Astrocyte (in vitro differentiated cells and primary cell): ENCODE data around the gene CNTN5. TPM values are rescaled to one million over a fixed set of nuclear protein-coding genes. Genes with fewer than 3 reads are reported as not detected.

Source experiments
- DNase-seq: peaks from one replicate; pipeline ENCODE4 v3.0.0-alpha.2; 2010; ENCODE audit warnings: low read depth
- FAIRE-seq: peaks from 2 replicates; lab custom pipeline; 2011; peaks lifted over from hg19 to GRCh38; lab: Jason Lieb, UNC
- H2AFZ ChIP-seq: 2 replicates; pipeline ENCODE4 v1.6.0; 2012; ENCODE audit warnings: low read depth, low read length, inconsistent platforms
- H3K27ac ChIP-seq: 2 replicates; pipeline ENCODE4 v1.5.1; 2011; ENCODE audit warnings: low read depth, low read length, inconsistent platforms
- H3K27me3 ChIP-seq: 2 replicates; pipeline ENCODE4 v1.6.0; 2011; ENCODE audit warnings: low read length, inconsistent platforms; ENCODE audit not compliant: insufficient read depth
- H3K36me3 ChIP-seq: 2 replicates; pipeline ENCODE4 v1.5.1; 2011; ENCODE audit warnings: low read length, inconsistent platforms; ENCODE audit not compliant: insufficient read depth
- H3K4me1 ChIP-seq: 2 replicates; pipeline ENCODE4 v1.5.1; 2011; ENCODE audit warnings: low read length, inconsistent platforms; ENCODE audit not compliant: insufficient read depth
- H3K4me2 ChIP-seq: 2 replicates; pipeline ENCODE4 v1.6.0; 2012; ENCODE audit warnings: low read length, inconsistent platforms
- H3K4me3 ChIP-seq: 2 replicates; pipeline ENCODE4 v1.5.1; 2011; ENCODE audit warnings: low read depth, mild to moderate bottlenecking, low read length, inconsistent platforms; ENCODE audit not compliant: insufficient read depth
- H3K79me2 ChIP-seq: 2 replicates; pipeline ENCODE4 v1.6.0; 2012; ENCODE audit warnings: mild to moderate bottlenecking, low read length, inconsistent platforms; ENCODE audit not compliant: insufficient read depth
- H3K9ac ChIP-seq: 2 replicates; pipeline ENCODE4 v1.6.0; 2012; ENCODE audit warnings: mild to moderate bottlenecking, low read length, inconsistent platforms
- H3K9me3 ChIP-seq: 2 replicates; pipeline ENCODE4 v1.5.1; 2012; ENCODE audit warnings: low read depth, mild to moderate bottlenecking, low read length, inconsistent platforms; ENCODE audit not compliant: insufficient read depth
- H4K20me1 ChIP-seq: 2 replicates; pipeline ENCODE4 v1.6.0; 2012; ENCODE audit warnings: low read length, inconsistent platforms; ENCODE audit not compliant: insufficient read depth
- H3K27ac Mint-ChIP-seq: one replicate; pipeline ENCODE4 v1.8.0; 2021; ENCODE audit warnings: mild to moderate bottlenecking, mixed read lengths; ENCODE audit not compliant: unreplicated experiment
- H3K27me3 Mint-ChIP-seq: one replicate; pipeline ENCODE4 v1.8.0; 2021; ENCODE audit warnings: low read depth, mixed read lengths; ENCODE audit not compliant: unreplicated experiment
- H3K36me3 Mint-ChIP-seq: one replicate; pipeline ENCODE4 v1.8.0; 2021; ENCODE audit warnings: low read depth, mixed read lengths; ENCODE audit not compliant: unreplicated experiment
- H3K4me1 Mint-ChIP-seq: one replicate; pipeline ENCODE4 v1.8.0; 2021; ENCODE audit warnings: low read depth, mixed read lengths; ENCODE audit not compliant: unreplicated experiment
- H3K4me3 Mint-ChIP-seq: one replicate; pipeline ENCODE4 v1.8.0; 2021; ENCODE audit warnings: mild to moderate bottlenecking, moderate library complexity, mixed read lengths; ENCODE audit not compliant: unreplicated experiment
- H3K9me3 Mint-ChIP-seq: one replicate; pipeline ENCODE4 v1.8.0; 2021; ENCODE audit warnings: mild to moderate bottlenecking, mixed read lengths; ENCODE audit not compliant: unreplicated experiment
- CTCF ChIP-seq: IDR thresholded peaks from 2 replicates; pipeline ENCODE4 v1.5.1; 2011; ENCODE audit warnings: low read depth, mild to moderate bottlenecking, inconsistent platforms, low read length, moderate library complexity; ENCODE audit not compliant: insufficient read depth
- EZH2 ChIP-seq: IDR thresholded peaks from 2 replicates; pipeline ENCODE4 v1.6.1; 2012; ENCODE audit warnings: mild to moderate bottlenecking, low read length, inconsistent platforms; ENCODE audit not compliant: insufficient read depth
- total RNA-seq: library from RNA; stranded (reverse); gene quantifications from 2 replicates; pipeline ENCODE4 v1.2.1, GENCODE V29; 2021

Gene CNTN5
- total RNA-seq, 1 donor from 2014 or later, result 1.1 TPM

DNA sequence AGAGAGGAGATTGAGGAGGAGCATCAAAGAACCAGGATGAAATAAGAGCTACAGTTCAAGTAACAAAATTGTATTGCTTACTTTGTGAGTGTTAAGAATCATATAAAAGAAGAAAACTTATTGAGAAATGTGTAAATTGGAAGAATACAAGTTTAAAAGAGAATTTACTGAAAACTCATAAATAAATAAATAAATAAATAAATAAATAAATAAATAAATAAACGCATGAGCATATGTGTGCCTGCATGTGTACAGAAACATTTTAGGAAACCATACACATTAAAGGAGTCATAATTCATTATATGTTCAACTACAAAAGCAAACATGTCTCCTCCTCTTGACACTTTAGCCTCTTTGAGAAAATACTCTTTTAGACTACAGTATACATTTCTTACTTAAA lies 42.6 kb downstream of the CNTN5 start:
- no peaks in the 10 kb centered on the region for H3K27me3 ChIP-seq

DNA sequence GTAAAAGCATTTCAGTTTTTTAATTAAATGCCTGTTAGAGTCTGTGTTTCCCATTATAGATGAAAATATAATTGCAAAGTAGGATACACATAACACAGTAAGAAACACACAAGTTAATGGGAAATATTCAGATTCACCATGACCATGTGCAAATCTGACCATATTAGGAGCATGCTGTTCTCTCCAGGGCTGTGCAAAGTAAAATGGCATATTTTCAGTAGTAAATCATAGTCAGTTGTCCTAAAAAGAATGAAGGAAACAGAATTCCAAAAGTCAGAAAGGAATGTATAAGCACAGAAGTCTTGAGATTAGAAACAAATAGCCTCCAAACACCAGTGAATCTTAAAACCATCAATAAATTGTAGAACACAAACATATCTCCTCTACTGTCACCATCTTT lies 44.4 kb downstream of the CNTN5 start:
- H3K27ac ChIP-seq, result no peak overlapping the region
- no peaks in the 10 kb centered on the region for H3K27me3 Mint-ChIP-seq
- H3K4me3 ChIP-seq, result no peak overlapping the region
- TF ChIP-seq CTCF (no peak), EZH2 (no peak)
- peak overlapping the region; percentile 85 for H3K27ac Mint-ChIP-seq
- H3K4me3 Mint-ChIP-seq, result no peak overlapping the region
- no peak overlapping the region for H3K9ac ChIP-seq
- H3K4me2 ChIP-seq, result no peak overlapping the region
- H2AFZ ChIP-seq, result no peak overlapping the region
- H3K27me3 ChIP-seq, result no peaks in the 10 kb centered on the region
- H3K9me3 Mint-ChIP-seq, result no peaks in the 10 kb centered on the region
- no peaks in the 10 kb centered on the region for H4K20me1 ChIP-seq
- H3K36me3 ChIP-seq, result no peaks in the 10 kb centered on the region
- H3K4me1 Mint-ChIP-seq, result peaks cover 22% of the 10 kb centered on the region
- no peaks in the 10 kb centered on the region for H3K79me2 ChIP-seq
- DNase-seq (no peak), FAIRE-seq (no peak)
- H3K4me1 ChIP-seq, result no peaks in the 10 kb centered on the region
- H3K9me3 ChIP-seq, result no peaks in the 10 kb centered on the region
- no peaks in the 10 kb centered on the region for H3K36me3 Mint-ChIP-seq

More for the DNA sequence above, 42.6 kb downstream of the CNTN5 start:
- Mint-ChIP-seq H3K27me3 (no peaks in the 10 kb centered on the region), H3K9me3 (no peaks in the 10 kb centered on the region), H3K27ac (no peak overlapping the region), H3K4me3 (no peak overlapping the region), H3K36me3 (no peaks in the 10 kb centered on the region), H3K4me1 (peaks cover 18% of the 10 kb centered on the region)
- H3K4me3 ChIP-seq, result no peak overlapping the region
- no peaks in the 10 kb centered on the region for H3K4me1 ChIP-seq
- FAIRE-seq (no peak), DNase-seq (no peak)
- H3K79me2 ChIP-seq, result no peaks in the 10 kb centered on the region
- no peak overlapping the region for H2AFZ ChIP-seq
- no peak overlapping the region for H3K27ac ChIP-seq
- H3K9me3 ChIP-seq, result no peaks in the 10 kb centered on the region
- H3K4me2 ChIP-seq, result no peak overlapping the region
- H3K9ac ChIP-seq, result no peak overlapping the region
- TF ChIP-seq EZH2, result no peak
- no peak for TF ChIP-seq CTCF
- H4K20me1 ChIP-seq, result no peaks in the 10 kb centered on the region
- H3K36me3 ChIP-seq, result no peaks in the 10 kb centered on the region

GRCh38 chr11:99066618-99067317 lies 46.0 kb downstream of the CNTN5 start:
- DNase-seq, result no peak
- no peak for FAIRE-seq
- no peak overlapping the region for H3K4me3 ChIP-seq

More at GRCh38 chr11:99066618-99067317, 46.0 kb downstream of the CNTN5 start:
- H3K27ac ChIP-seq, result no peak overlapping the region
- H3K27me3 ChIP-seq, result no peaks in the 10 kb centered on the region
- H3K4me3 Mint-ChIP-seq, result no peak overlapping the region
- no peaks in the 10 kb centered on the region for H3K36me3 ChIP-seq
- no peaks in the 10 kb centered on the region for H3K9me3 Mint-ChIP-seq
- no peaks in the 10 kb centered on the region for H3K4me1 ChIP-seq
- no peaks in the 10 kb centered on the region for H3K79me2 ChIP-seq
- H3K27me3 Mint-ChIP-seq, result no peaks in the 10 kb centered on the region
- TF ChIP-seq CTCF (no peak), EZH2 (no peak)
- no peak overlapping the region for H3K4me2 ChIP-seq
- H4K20me1 ChIP-seq, result no peaks in the 10 kb centered on the region
- no peaks in the 10 kb centered on the region for H3K9me3 ChIP-seq
- H3K27ac Mint-ChIP-seq, result peak overlapping the region; percentile 27
- no peak overlapping the region for H2AFZ ChIP-seq
- peaks cover 22% of the 10 kb centered on the region for H3K4me1 Mint-ChIP-seq
- H3K36me3 Mint-ChIP-seq, result no peaks in the 10 kb centered on the region
- no peak overlapping the region for H3K9ac ChIP-seq
